ENCODE data around the gene BPIFB6.

DNA sequence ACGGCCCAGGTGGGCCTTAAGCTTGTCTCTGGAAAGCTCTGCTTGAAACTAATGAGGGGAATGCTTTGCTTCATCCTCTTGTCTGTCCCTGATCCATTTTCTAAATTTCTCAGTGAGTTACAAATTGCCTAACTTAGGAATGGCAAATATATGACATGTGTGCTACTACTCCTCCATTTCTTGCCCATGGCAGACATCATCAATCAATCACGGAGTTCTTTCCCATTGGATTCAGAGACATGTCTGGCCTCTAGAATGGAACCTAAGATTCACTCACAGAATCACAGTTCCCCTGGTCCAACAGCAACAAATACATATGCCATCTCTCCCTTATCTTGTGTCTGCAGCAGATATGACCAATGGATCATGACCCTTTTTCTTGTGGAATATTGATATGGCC, 41.4 kb downstream of the BPIFB6 start:
- TF ChIP-seq YY1 (IDR thresholded peaks at IDR 0.05; ENCODE audit: insufficient read depth, insufficient read length) (no peak), SUZ12 (IDR thresholded peaks at IDR 0.05; ENCODE audit: extremely low read depth, insufficient read depth, insufficient read length) (no peak), ZNF274 (IDR thresholded peaks at IDR 0.05; ENCODE audit: low read depth, low read length) (no peak)

Measured in NT2/D1 (cell line).